Activated T-cell treated with anti-CD3 and anti-CD28 coated beads for 4 hours (primary cell): ENCODE data around the gene ITPR3.

ENCODE experiments used
- DNase-seq: peaks from one replicate; pipeline ENCODE4 v3.0.0-alpha.2; 2020

Gene ITPR3

GRCh38 chr6:33620856-33621710 lies at the start of gene ITPR3:
ITPR3 (plus strand) TSS chr6:33621322; CDS start chr6:33621603, 281 bp downstream.
- peak; percentile 51 for DNase-seq

DNA sequence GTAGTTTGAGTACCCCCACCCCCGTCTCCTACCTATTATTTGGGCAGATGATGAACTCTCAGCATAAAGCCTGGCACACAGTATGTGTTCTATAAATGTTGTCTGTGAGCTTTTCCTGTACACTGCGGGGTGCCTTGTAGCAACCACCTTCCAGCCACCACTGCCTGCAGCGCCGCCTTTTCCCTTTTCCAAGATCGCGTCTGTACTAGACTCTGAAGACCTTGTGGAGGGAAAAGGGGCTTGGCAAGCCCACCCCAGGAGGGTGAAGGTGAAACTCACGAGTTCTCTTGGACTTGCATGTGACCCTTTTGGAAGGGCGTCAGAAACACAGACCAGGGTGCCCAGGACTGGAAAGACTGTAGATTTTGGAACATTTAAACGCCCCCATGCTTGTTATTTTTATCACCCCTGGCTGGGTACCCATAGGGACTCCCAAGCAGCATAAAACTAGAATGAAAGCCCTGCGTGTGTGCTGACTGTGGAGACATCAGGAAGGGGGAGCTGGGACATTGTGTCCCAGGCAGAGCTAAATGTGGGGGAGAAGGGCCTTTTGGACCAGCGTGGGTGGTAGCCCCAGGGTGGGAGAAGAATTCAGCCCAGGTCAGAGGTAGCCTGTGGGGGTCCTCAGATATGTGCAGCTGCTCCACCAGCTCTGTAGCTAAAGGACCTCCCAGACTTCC lies 49.3 kb upstream of the ITPR3 start:
- DNase-seq: no peak

DNA sequence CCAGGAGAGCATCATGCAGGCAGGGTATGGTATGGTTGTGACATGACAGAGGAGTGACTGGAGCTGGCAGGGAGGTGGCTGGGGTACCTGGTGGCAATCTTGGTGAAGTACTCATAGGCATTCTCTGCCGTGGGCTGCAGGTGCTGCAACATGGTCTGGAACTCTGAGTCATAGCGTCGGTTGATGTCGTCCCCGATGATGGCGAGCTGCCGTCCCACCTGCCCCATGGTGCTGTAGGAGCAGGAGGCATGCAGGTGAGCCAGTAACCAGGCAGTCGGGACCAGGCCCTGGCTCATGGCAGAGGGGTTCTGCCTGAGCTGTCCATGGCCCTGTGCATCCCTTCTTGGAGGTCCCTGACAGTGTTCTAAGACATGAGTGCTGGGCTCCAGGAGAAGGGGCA lies 45.9 kb upstream of the ITPR3 start:
- no peak for DNase-seq

GRCh38 chr6:33576668-33577067 lies 44.5 kb upstream of the ITPR3 start:
- DNase-seq: no peak

DNA sequence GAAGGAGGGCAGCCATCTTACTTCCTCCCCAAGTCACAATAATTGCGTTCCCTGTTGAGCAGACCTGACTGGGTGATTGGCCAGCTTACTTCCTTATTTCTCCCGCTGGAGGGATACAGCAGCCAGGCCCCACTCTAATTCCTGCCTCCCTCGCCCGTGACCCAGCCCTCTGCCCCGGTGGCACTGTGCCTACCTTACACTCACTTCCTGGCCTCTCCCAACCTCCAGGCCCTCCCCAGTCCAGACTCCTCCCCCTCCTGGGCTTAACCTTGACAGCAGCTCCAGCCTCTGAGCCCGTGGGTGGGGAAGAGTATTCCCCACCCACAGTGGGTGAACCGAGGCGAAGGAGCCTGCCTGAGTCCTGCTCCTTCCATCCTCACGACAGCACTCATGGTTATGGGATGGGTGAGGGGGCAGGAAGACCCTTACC lies 44.0 kb upstream of the ITPR3 start:
- no peak for DNase-seq

DNA sequence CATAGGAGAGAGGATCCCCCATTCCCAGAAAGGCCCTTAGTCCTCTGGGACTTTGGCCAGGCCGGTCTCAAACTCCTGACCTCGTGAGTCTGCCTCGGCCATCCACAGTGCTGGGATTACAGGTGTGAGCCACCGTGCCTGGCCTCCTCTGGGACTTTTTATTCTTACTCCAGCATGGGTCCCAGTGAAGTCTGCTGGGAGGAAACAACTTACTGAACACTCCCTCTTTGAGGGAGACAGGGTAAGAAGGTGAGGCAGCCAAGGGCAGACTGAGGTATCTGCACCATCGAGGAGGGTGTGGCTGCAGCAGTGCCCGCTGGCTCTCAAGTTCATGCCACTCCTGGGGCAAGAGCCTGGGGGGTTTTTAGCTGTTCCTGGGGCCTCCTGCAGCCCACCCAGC lies 43.4 kb upstream of the ITPR3 start:
- DNase-seq: no peak

GRCh38 chr6:33578164-33578563 lies 43.0 kb upstream of the ITPR3 start:
- DNase-seq: no peak

GRCh38 chr6:33578588-33579011 lies 42.5 kb upstream of the ITPR3 start:
- DNase-seq: no peak

DNA sequence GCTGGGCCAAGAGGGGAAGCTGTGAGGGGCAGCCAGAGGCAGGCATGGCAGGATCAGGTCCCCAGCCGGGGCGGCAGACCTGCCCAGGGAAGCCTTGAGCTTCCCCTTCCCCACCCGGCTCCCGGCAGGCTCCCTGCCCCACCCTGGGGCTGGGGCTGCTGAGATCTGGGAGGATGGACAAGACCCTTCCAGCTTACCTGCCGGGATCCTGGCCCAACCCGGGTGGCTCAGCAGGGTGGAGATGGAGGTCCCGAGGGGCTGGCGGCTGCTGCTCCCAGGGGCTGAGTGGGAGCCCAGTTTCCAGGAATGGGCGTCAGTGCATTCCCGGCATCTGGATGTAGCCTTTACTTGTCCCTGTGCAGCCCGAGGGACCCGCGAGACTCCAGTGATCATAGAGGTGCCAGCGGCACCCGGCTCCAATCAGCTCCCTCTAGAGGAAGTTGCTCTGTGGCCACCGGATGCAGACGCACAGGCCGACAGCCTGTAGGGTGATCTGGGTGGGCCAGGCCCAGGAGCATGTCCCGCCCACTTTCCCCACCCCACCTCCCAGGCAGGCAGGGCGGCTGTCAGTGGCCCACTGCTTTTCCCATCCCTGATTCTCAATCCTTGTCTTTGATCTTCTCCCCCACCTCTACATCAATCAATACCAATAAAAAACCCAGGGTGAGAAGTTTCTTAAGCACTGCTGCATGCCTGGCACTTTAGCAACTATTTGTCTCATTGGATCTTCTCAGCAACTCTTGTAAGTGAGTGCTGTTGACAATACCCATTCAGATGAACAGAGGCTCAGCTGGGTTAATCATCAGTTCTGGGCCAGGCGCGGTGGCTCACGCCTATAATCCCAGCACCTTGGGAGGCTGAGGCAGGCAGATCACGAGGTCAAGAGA lies 41.1 kb upstream of the ITPR3 start, which contains the start of gene BAK1:
BAK1 (minus strand) TSS at position 449 of the 887 bp plus-strand sequence. CDS start 2,672 bp downstream, outside the sequence.
- DNase-seq: peak; percentile 62

DNA sequence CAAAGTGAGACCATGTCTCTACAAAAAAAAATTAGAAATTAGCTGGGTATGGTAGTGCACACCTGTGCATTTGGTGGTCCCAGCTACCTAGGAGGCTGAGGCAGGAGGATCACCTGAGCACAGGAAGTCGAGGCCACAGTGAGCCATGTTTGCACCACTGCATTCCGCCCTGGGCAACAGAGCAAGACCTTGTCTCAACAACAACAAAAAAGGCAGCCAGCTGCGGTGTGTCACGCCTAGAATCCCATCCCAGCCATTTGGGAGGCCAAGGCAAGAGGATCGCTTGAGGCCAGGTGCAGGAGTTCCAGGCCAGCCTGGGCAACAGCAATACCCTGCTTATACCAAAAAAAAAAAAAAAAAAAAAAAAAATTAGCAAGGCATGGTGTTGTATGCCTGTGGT lies 39.9 kb upstream of the ITPR3 start:
- no peak for DNase-seq

DNA sequence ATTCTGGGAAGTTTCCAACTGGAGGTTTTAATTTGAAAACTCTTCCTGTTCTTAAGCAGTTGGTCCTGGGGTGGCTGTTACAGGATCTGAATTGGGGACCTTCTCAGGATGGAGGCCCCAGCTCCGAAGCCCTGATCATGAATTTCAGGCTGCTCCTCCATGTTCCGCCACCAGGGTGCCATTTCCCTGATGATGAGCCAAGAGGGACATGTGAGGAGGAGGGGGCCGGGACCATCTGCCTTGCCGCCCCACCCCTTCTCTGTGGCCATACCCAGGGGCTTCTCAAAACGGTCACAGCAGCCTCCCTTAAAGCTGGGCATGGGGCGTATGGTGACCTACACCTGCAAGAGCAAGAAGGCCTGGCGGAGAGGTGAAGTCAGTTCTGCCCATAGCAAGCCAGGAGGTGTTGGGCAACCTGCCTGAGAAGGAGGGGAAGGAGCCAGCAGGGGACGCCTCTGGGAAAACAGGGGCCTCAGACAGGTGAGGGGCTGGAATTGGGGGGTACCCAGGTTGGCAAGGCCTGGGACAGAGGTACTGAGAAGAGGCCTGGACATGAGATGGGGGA lies 37.4 kb upstream of the ITPR3 start:
- no peak for DNase-seq

GRCh38 chr6:33584700-33585402 lies 36.3 kb upstream of the ITPR3 start:
- DNase-seq: no peak

GRCh38 chr6:33585403-33586107 lies 35.6 kb upstream of the ITPR3 start:
- DNase-seq: peak; percentile 85

- no peak for DNase-seq
These were observed 34.9 kb upstream of the ITPR3 start for GRCh38 chr6:33586108-33586640.

GRCh38 chr6:33587529-33587928 lies 33.6 kb upstream of the ITPR3 start:
- DNase-seq: no peak

GRCh38 chr6:33588894-33589293 lies 32.2 kb upstream of the ITPR3 start:
- DNase-seq: no peak

GRCh38 chr6:33589392-33589730 lies 31.8 kb upstream of the ITPR3 start:
- DNase-seq: no peak

DNA sequence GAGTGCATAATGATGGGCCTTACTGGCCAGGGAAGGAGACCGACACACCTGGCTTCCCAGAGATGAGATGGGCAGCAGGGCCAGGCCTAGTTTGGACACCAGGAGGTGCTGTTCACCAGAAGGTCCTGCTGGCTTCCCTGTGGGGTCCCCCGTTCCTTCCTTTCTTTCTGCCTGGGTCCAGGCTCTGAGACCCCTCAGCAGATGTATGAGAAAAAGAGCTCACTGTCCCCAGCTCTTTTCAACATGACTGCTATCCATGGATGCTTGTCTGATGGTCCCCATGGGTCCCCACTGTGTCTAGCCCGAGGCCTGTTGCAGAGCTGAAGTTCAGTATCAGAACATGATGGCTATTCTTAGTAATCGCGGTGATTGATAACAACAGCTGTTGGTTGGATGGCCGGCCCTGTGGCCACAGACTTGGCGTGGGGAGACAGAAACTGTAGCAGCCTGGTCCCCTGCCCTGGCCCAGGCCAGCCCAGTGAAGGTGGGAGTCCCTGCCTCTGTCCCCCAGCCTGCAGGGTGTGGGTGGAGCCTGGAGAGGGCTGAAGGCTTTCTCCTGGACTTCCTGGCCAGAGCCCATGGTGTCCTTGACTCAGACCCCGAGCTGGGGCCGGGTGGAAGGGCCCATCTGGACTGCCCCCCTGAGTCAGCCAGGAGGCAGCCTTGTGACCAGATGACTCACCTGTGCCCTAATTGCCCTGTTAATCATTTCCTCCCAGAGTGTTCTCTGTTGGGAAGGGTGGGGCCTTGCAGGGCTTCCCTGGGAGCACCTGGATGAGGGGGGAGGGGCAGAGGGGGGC lies 31.2 kb upstream of the ITPR3 start:
- peak; percentile 44 for DNase-seq

DNA sequence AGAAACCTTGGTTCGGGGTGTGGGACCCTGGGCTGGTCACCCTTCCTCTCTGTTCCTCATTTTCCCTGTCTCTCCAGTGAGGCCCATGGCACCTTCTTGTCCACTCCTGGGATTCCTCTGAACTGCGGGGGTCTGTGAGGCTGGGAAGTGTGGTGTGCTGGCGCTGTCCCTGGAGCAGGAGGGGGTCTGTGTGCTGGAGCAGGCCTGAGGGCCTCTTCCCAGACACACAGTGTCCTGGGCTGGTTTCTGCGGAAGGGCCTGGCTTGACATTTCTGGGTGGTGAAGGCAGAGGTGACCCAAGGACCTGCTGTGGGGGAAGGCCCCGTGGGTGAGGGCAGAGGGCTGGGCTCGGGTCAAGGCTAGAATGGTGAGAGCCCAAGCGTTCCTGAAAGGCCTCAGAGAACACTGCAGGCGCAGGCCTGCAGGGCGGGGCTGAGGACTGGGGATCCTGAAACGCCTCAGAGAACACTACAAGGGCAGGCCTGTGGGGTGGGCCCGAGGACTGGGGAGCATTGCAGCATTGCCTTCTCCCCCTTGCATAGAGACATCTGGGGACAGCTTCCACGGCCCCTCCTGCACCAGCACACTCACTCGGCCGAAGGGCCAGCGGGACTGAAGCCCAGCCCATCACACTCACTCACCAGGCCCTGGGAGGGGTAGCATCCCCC lies 30.5 kb upstream of the ITPR3 start:
- no peak for DNase-seq
